ENCODE results near the gene UBASH3A. TPM values are rescaled to one million over a fixed set of nuclear protein-coding genes. Genes with fewer than 3 reads are reported as not detected.

Gene UBASH3A
- total RNA-seq, 2 experiments from 2014 or later: not detected

GRCh38 chr21:42364304-42364865 is 39.3 kb upstream of the UBASH3A start:
- no peak overlapping the region for H3K4me3 ChIP-seq (ENCODE audit: low read depth, low read length, poor library complexity, severe bottlenecking)
- no TSS peak for BruUV-seq (replicated peaks)
- no peaks in the 10 kb centered on the region for H3K36me3 ChIP-seq (ENCODE audit: insufficient read depth, low read length)
- POLR2A ChIA-PET: no interaction called here
- no peak overlapping the region for H3K27ac ChIP-seq (ENCODE audit: low read depth, low read length, poor library complexity, severe bottlenecking)
- H4K20me1 ChIP-seq (ENCODE audit: insufficient read depth, low read length): no peaks in the 10 kb centered on the region
- intact Hi-C loops (cut with micrococcal nuclease; ENCODE audit: unreplicated experiment): loop anchor here (10.0 kb wide), 1 partner anchor 90 kb away; no protein-coding TSS in a partner anchor
- H3K9me2 ChIP-seq (ENCODE audit: insufficient read depth, low read length): no peaks in the 10 kb centered on the region
- peaks cover 26% of the 10 kb centered on the region for H3K4me1 ChIP-seq (ENCODE audit: insufficient read depth, low read length, poor library complexity, severe bottlenecking)
- no peak overlapping the region for H2AFZ ChIP-seq (ENCODE audit: low read length)
- 0 out of 2 replicates have a peak, but pooled peaks cover 8% of the 10 kb centered on the region for H3K9me3 ChIP-seq (ENCODE audit: low read length)
- no peak overlapping the region for H3K4me2 ChIP-seq (ENCODE audit: low read length)
- DNase-seq (ENCODE audit: low spot score): no peak
- no peaks in the 10 kb centered on the region for H3K79me2 ChIP-seq (ENCODE audit: insufficient read depth, low read depth, low read length)
- TF ChIP-seq, protein P1, sequence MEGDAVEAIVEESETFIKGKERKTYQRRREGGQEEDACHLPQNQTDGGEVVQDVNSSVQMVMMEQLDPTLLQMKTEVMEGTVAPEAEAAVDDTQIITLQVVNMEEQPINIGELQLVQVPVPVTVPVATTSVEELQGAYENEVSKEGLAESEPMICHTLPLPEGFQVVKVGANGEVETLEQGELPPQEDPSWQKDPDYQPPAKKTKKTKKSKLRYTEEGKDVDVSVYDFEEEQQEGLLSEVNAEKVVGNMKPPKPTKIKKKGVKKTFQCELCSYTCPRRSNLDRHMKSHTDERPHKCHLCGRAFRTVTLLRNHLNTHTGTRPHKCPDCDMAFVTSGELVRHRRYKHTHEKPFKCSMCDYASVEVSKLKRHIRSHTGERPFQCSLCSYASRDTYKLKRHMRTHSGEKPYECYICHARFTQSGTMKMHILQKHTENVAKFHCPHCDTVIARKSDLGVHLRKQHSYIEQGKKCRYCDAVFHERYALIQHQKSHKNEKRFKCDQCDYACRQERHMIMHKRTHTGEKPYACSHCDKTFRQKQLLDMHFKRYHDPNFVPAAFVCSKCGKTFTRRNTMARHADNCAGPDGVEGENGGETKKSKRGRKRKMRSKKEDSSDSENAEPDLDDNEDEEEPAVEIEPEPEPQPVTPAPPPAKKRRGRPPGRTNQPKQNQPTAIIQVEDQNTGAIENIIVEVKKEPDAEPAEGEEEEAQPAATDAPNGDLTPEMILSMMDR (conservative IDR thresholded peaks at IDR 0.05; ENCODE audit: low read length): no peak
- TF ChIP-seq EZH2phosphoT487 (IDR thresholded peaks at IDR 0.05; ENCODE audit: borderline replicate concordance, low read depth, low read length): no peak
- CTCF ChIA-PET (ENCODE audit: unreplicated experiment): no interaction called here

- Histone ChIP-seq H3K4me2 (ENCODE audit: low read length) (0 out of 2 replicates have a peak overlapping the region, but pooled peaks have one; percentile 16), H3K9me2 (ENCODE audit: insufficient read depth, low read length) (no peaks in the 10 kb centered on the region), H4K20me1 (ENCODE audit: insufficient read depth, low read length) (no peaks in the 10 kb centered on the region), H3K79me2 (ENCODE audit: insufficient read depth, low read depth, low read length) (no peaks in the 10 kb centered on the region), H2AFZ (ENCODE audit: low read length) (peak overlapping the region; percentile 22; the same call in 1 of the 2 replicates), H3K36me3 (ENCODE audit: insufficient read depth, low read length) (no peaks in the 10 kb centered on the region), H3K4me3 (ENCODE audit: low read depth, low read length, poor library complexity, severe bottlenecking) (no peak overlapping the region), H3K27ac (ENCODE audit: low read depth, low read length, poor library complexity, severe bottlenecking) (no peak overlapping the region), H3K4me1 (ENCODE audit: insufficient read depth, low read length, poor library complexity, severe bottlenecking) (peaks cover 26% of the 10 kb centered on the region), H3K9me3 (ENCODE audit: low read length) (no peaks in the 10 kb centered on the region)
- no peak for DNase-seq (ENCODE audit: low spot score)
- TF ChIP-seq, protein P1 (conservative IDR thresholded peaks at IDR 0.05; ENCODE audit: low read length): no peak
- no peak for TF ChIP-seq EZH2phosphoT487 (IDR thresholded peaks at IDR 0.05; ENCODE audit: borderline replicate concordance, low read depth, low read length)
- CTCF ChIA-PET (ENCODE audit: unreplicated experiment): no interaction called here
- intact Hi-C loops (cut with micrococcal nuclease; ENCODE audit: unreplicated experiment): loop anchor here (10.0 kb wide), 1 partner anchor 89 kb away; no protein-coding TSS in a partner anchor
- no TSS peak for BruUV-seq (replicated peaks)
- POLR2A ChIA-PET: no interaction called here
Measured at GRCh38 chr21:42365770-42366169, 37.9 kb upstream of the UBASH3A start.
